ENCODE data around the gene ITPRIP. TPM values are rescaled to one million over a fixed set of nuclear protein-coding genes. Genes with fewer than 3 reads are reported as not detected.
A peak's percentile ranks its signal among the peaks of the same experiment; 100 is the strongest.

The ITPRIP gene
- total and polyA plus RNA-seq, 2 experiments from 2014 or later: 5.9 to 9.0 TPM

DNA sequence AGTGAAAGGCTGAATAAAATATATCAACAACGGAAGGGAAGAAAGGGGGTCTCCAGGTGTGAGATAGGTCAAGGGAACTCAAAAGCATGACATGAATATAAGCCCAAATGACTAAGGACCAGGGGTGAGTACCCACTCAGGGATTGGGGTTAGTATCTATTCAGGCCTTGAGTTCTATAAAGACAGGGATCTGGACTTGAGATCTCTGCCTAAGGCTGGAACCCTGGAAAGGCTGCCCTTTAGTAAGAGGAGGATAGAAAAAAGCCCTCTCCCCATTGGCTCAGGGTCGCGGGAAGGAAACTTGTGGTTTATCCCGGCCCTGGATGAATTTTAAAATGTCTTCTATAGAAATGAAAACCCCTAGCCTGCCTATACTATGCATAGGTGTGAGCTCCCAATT lies 2.4 kb upstream of the ITPRIP start:
- H3K9me3 ChIP-seq (ENCODE audit: low read depth): no peaks in the 10 kb centered on the region
- peak overlapping the region; percentile 66 for H3K27ac ChIP-seq
- peaks cover 21% of the 10 kb centered on the region for H3K79me2 ChIP-seq
- peak overlapping the region; percentile 39 for H3K4me2 ChIP-seq
- no peak overlapping the region for H3K4me3 ChIP-seq
- H4K20me1 ChIP-seq (ENCODE audit: insufficient read depth, poor library complexity, severe bottlenecking): no peaks in the 10 kb centered on the region
- H3K36me3 ChIP-seq (replicated peaks; ENCODE audit: insufficient read depth, low read depth): no peaks in the 10 kb centered on the region
- H3K9me2 ChIP-seq (replicated peaks; ENCODE audit: insufficient read depth): no peaks in the 10 kb centered on the region
- DNase-seq (ENCODE audit: low spot score): no peak
- peaks cover 9% of the 10 kb centered on the region for H3K4me1 ChIP-seq (ENCODE audit: insufficient read depth)
- no peak overlapping the region for H2AFZ ChIP-seq
- WGBS (ENCODE audit: low lambda C conversion rate, missing lambda C conversion rate): 86% methylated on average over 4 of the region's 4 CpGs
- TF ChIP-seq EZH2 (IDR thresholded peaks at IDR 0.05; ENCODE audit: borderline replicate concordance): no peak
- TF ChIP-seq, protein P1, sequence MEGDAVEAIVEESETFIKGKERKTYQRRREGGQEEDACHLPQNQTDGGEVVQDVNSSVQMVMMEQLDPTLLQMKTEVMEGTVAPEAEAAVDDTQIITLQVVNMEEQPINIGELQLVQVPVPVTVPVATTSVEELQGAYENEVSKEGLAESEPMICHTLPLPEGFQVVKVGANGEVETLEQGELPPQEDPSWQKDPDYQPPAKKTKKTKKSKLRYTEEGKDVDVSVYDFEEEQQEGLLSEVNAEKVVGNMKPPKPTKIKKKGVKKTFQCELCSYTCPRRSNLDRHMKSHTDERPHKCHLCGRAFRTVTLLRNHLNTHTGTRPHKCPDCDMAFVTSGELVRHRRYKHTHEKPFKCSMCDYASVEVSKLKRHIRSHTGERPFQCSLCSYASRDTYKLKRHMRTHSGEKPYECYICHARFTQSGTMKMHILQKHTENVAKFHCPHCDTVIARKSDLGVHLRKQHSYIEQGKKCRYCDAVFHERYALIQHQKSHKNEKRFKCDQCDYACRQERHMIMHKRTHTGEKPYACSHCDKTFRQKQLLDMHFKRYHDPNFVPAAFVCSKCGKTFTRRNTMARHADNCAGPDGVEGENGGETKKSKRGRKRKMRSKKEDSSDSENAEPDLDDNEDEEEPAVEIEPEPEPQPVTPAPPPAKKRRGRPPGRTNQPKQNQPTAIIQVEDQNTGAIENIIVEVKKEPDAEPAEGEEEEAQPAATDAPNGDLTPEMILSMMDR (IDR thresholded peaks at IDR 0.05; ENCODE audit: poor library complexity): no peak
- no peak for TF ChIP-seq EZH2phosphoT487 (IDR thresholded peaks at IDR 0.05; ENCODE audit: low read depth, severe bottlenecking, unreplicated experiment)
- H3K27me3 ChIP-seq: no peaks in the 10 kb centered on the region

DNA sequence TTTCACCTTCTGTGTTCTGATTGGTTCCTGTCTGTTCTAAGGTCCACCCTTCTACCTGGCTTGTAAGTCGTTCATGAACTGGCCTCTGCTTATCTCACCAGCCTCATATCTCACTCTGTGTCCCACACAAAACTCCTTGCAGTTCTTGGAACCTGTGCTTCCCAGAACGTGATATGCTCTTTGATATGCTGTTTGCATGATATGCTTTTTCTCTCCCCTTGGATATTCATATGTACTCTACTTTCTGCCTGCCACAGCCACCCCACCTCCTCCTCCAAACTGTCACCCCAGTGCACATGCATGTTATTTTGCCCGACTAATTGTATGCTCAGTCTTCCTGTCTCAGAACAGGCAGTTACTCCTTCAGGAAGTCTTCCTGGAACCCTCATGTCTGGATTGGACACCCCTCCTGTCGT lies 1.9 kb upstream of the ITPRIP start:
- Histone ChIP-seq H3K27me3 (no peaks in the 10 kb centered on the region), H3K4me1 (ENCODE audit: insufficient read depth) (peaks cover 9% of the 10 kb centered on the region), H2AFZ (no peak overlapping the region), H3K27ac (peak overlapping the region; percentile 66), H3K4me2 (peak overlapping the region; percentile 80), H4K20me1 (ENCODE audit: insufficient read depth, poor library complexity, severe bottlenecking) (no peaks in the 10 kb centered on the region), H3K9me2 (replicated peaks; ENCODE audit: insufficient read depth) (no peaks in the 10 kb centered on the region), H3K9me3 (ENCODE audit: low read depth) (no peaks in the 10 kb centered on the region), H3K36me3 (replicated peaks; ENCODE audit: insufficient read depth, low read depth) (no peaks in the 10 kb centered on the region), H3K79me2 (peaks cover 27% of the 10 kb centered on the region), H3K4me3 (no peak overlapping the region)
- TF ChIP-seq EZH2 (IDR thresholded peaks at IDR 0.05; ENCODE audit: borderline replicate concordance) (no peak), EZH2phosphoT487 (IDR thresholded peaks at IDR 0.05; ENCODE audit: low read depth, severe bottlenecking, unreplicated experiment) (no peak)
- TF ChIP-seq, protein P1 (IDR thresholded peaks at IDR 0.05; ENCODE audit: poor library complexity): no peak
- 37% methylated on average over 4 of the region's 4 CpGs for WGBS (ENCODE audit: low lambda C conversion rate, missing lambda C conversion rate)
- DNase-seq (ENCODE audit: low spot score): peak; percentile 53

GRCh38 chr10:104339469-104340110 lies 1.3 kb upstream of the ITPRIP start:
- Histone ChIP-seq H4K20me1 (ENCODE audit: insufficient read depth, poor library complexity, severe bottlenecking) (no peaks in the 10 kb centered on the region), H3K9me2 (replicated peaks; ENCODE audit: insufficient read depth) (no peaks in the 10 kb centered on the region), H3K79me2 (peaks cover 32% of the 10 kb centered on the region), H3K4me1 (ENCODE audit: insufficient read depth) (peaks cover 9% of the 10 kb centered on the region), H3K27me3 (no peaks in the 10 kb centered on the region), H3K4me3 (peak overlapping the region; percentile 99), H2AFZ (peak overlapping the region; percentile 95), H3K36me3 (replicated peaks; ENCODE audit: insufficient read depth, low read depth) (no peaks in the 10 kb centered on the region), H3K4me2 (peak overlapping the region; percentile 80), H3K9me3 (ENCODE audit: low read depth) (no peaks in the 10 kb centered on the region), H3K27ac (peak overlapping the region; percentile 99)
- 39% methylated on average over 11 of the region's 11 CpGs for WGBS (ENCODE audit: low lambda C conversion rate, missing lambda C conversion rate)
- DNase-seq (ENCODE audit: low spot score): peak; percentile 61
- TF ChIP-seq, protein P1 (IDR thresholded peaks at IDR 0.05; ENCODE audit: poor library complexity): no peak
- TF ChIP-seq EZH2 (IDR thresholded peaks at IDR 0.05; ENCODE audit: borderline replicate concordance) (no peak), EZH2phosphoT487 (IDR thresholded peaks at IDR 0.05; ENCODE audit: low read depth, severe bottlenecking, unreplicated experiment) (no peak)
